WTC11 (cell line): ENCODE measurements around the gene ISG20. TPM values are rescaled to one million over a fixed set of nuclear protein-coding genes. Genes with fewer than 3 reads are reported as not detected.

Experiments used
- ATAC-seq: fragments of 200-7000 bp; cut with Tn5 transposase; 2 replicates; pipeline ENCODE4 v1.10.0; 2021; ENCODE audit warnings: mild to moderate bottlenecking, moderate library complexity
- CTCF ChIA-PET: fragments of 300-600 bp; sonication (Branson Sonifier 250); formaldehyde crosslinking; loops from one replicate; lab custom pipeline; 2021; ENCODE audit warnings: antibody characterized with exemption; lab: Charles Lee
- POLR2A ChIA-PET: fragments of 350-600 bp; sonication (Branson Sonifier 250); formaldehyde crosslinking; loops from one replicate; lab custom pipeline; 2021; ENCODE audit warnings: antibody characterized with exemption; lab: Charles Lee
- DNase-seq: peaks from one replicate; pipeline ENCODE4 v3.0.0; 2021; ENCODE audit warnings: low spot score
- H3K27ac Mint-ChIP-seq: 2 replicates; pipeline ENCODE4 v1.8.0; 2021; ENCODE audit warnings: mixed read lengths
- H3K27me3 Mint-ChIP-seq: 2 replicates; pipeline ENCODE4 v1.8.0; 2021; ENCODE audit warnings: low read depth, mild to moderate bottlenecking, moderate library complexity, mixed read lengths
- H3K36me3 Mint-ChIP-seq: 2 replicates; pipeline ENCODE4 v1.8.0; 2021; ENCODE audit warnings: mixed read lengths
- H3K4me1 Mint-ChIP-seq: 2 replicates; pipeline ENCODE4 v1.8.0; 2022; ENCODE audit warnings: mixed read lengths
- H3K4me3 Mint-ChIP-seq: 2 replicates; pipeline ENCODE4 v1.8.0; 2021; ENCODE audit warnings: mild to moderate bottlenecking, moderate library complexity, mixed read lengths
- H3K9me3 Mint-ChIP-seq: 2 replicates; pipeline ENCODE4 v1.8.0; 2021; ENCODE audit warnings: mixed read lengths
- AFF4 ChIP-seq: sonication (generic); formaldehyde crosslinking; IDR thresholded peaks from 2 replicates; pipeline ENCODE4 v1.8.1; 2023; ENCODE audit warnings: mild to moderate bottlenecking, missing genetic modification reagents, borderline replicate concordance
- ATF1 ChIP-seq: sonication (generic); formaldehyde crosslinking; IDR thresholded peaks from 2 replicates; pipeline ENCODE4 v1.8.1; 2023; ENCODE audit warnings: mild to moderate bottlenecking, moderate library complexity, missing genetic modification reagents
- CBFB ChIP-seq: sonication (generic); formaldehyde crosslinking; IDR thresholded peaks from 2 replicates; pipeline ENCODE4 v1.8.1; 2022; ENCODE audit warnings: mild to moderate bottlenecking, low read depth, missing genetic modification reagents
- EMX1 ChIP-seq: fragments of 250-450 bp; sonication (Bioruptor Pico); IDR thresholded peaks from 2 replicates; pipeline ENCODE4 v1.8.0; 2021; ENCODE audit warnings: mild to moderate bottlenecking
- ESRRA ChIP-seq: sonication (generic); formaldehyde crosslinking; IDR thresholded peaks from 2 replicates; pipeline ENCODE4 v1.8.1; 2022; ENCODE audit warnings: mild to moderate bottlenecking, missing genetic modification reagents, borderline replicate concordance
- FOXP1 ChIP-seq: sonication (generic); formaldehyde crosslinking; IDR thresholded peaks from 2 replicates; pipeline ENCODE4 v1.8.0; 2022; ENCODE audit warnings: missing genetic modification reagents, mild to moderate bottlenecking, moderate library complexity, borderline replicate concordance
- GTF2I ChIP-seq: fragments of 250-450 bp; sonication (Bioruptor Pico); conservative IDR thresholded peaks from 2 replicates; pipeline ENCODE4 v1.4.0; 2021; ENCODE audit warnings: mild to moderate bottlenecking
- IRF2 ChIP-seq: sonication (generic); formaldehyde crosslinking; IDR thresholded peaks from 2 replicates; pipeline ENCODE4 v1.8.0; 2022; ENCODE audit warnings: low read depth, missing genetic modification reagents, borderline replicate concordance
- RELA ChIP-seq: sonication (generic); formaldehyde crosslinking; IDR thresholded peaks from 2 replicates; pipeline ENCODE4 v1.8.1; 2022; ENCODE audit warnings: missing genetic modification reagents, mild to moderate bottlenecking, borderline replicate concordance
- ZBTB21 ChIP-seq: sonication (generic); formaldehyde crosslinking; IDR thresholded peaks from 2 replicates; pipeline ENCODE4 v1.8.1; 2023; ENCODE audit warnings: mild to moderate bottlenecking, missing genetic modification reagents, borderline replicate concordance
- ZNF219 ChIP-seq: sonication (generic); formaldehyde crosslinking; IDR thresholded peaks from 2 replicates; pipeline ENCODE4 v1.8.0; 2023; ENCODE audit warnings: missing genetic modification reagents, mild to moderate bottlenecking, borderline replicate concordance
- ZNF263 ChIP-seq: sonication (generic); formaldehyde crosslinking; IDR thresholded peaks from 2 replicates; pipeline ENCODE4 v1.8.1; 2022; ENCODE audit warnings: low read depth, mild to moderate bottlenecking, moderate library complexity, missing genetic modification reagents
- ZNF416 ChIP-seq: fragments of 250-450 bp; sonication (Bioruptor Pico); IDR thresholded peaks from 2 replicates; pipeline ENCODE4 v1.9.0; 2021; ENCODE audit warnings: mild to moderate bottlenecking, inconsistent platforms
- total RNA-seq: library from RNA; stranded (reverse); gene quantifications from 3 replicates; pipeline ENCODE4 v1.2.3, GENCODE V29; 2021
- TF ChIP-seq, protein P1 (sequence below): sonication (generic); formaldehyde crosslinking; IDR thresholded peaks from 2 replicates; pipeline ENCODE4 v1.8.0; 2022; ENCODE audit warnings: mild to moderate bottlenecking, missing genetic modification reagents
- TF ChIP-seq, protein P2 (sequence below): sonication (generic); formaldehyde crosslinking; IDR thresholded peaks from 2 replicates; pipeline ENCODE4 v1.8.1; 2023; ENCODE audit warnings: mild to moderate bottlenecking, missing genetic modification reagents, moderate library complexity
- TF ChIP-seq, protein P3 (sequence below): fragments of 250-450 bp; sonication (Bioruptor Pico); IDR thresholded peaks from 2 replicates; pipeline ENCODE4 v2.1.2; 2022; ENCODE audit warnings: mild to moderate bottlenecking, moderate library complexity
- TF ChIP-seq, protein P4 (sequence below): sonication (generic); formaldehyde crosslinking; IDR thresholded peaks from 2 replicates; pipeline ENCODE4 v1.8.0; 2022; ENCODE audit warnings: missing genetic modification reagents

The ISG20 gene
- total RNA-seq, 1 experiment from 2014 or later: 5.6 TPM

DNA sequence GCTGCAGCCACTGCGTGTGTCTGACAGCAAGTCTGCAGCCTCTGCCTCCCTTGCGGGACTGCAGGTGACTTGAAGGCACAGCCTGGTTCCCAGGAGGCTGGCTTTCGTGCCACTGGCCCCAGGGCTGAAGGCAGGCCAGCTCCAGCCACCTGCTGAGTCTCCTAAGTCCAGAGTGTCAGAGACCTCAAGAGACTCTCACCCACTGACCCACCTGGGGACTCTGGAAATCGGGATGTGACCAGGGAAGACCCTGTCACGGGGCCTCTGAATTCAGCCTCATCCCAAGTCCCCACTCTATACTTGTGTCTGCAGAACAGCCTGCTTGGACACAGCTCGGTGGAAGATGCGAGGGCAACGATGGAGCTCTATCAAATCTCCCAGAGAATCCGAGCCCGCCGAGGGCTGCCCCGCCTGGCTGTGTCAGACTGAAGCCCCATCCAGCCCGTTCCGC lies 16.3 kb downstream of the ISG20 start:
- CTCF ChIA-PET: interaction anchor here (0.8 kb wide), 1 partner anchor 170 kb away, joined by 3 read pairs; no protein-coding TSS in a partner anchor
- no peak overlapping the region for H3K27ac Mint-ChIP-seq
- TF ChIP-seq RELA (CRISPR knock-in tag) (no peak), FOXP1 (no peak), ZNF263 (CRISPR knock-in tag) (no peak), ZNF219 (CRISPR knock-in tag) (no peak), IRF2 (CRISPR knock-in tag) (no peak), EMX1 (CRISPR knock-in tag) (no peak), CBFB (CRISPR knock-in tag) (no peak), AFF4 (CRISPR knock-in tag) (no peak), ZBTB21 (CRISPR knock-in tag) (no peak)
- TF ChIP-seq, protein P1, sequence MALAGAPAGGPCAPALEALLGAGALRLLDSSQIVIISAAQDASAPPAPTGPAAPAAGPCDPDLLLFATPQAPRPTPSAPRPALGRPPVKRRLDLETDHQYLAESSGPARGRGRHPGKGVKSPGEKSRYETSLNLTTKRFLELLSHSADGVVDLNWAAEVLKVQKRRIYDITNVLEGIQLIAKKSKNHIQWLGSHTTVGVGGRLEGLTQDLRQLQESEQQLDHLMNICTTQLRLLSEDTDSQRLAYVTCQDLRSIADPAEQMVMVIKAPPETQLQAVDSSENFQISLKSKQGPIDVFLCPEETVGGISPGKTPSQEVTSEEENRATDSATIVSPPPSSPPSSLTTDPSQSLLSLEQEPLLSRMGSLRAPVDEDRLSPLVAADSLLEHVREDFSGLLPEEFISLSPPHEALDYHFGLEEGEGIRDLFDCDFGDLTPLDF (CRISPR knock-in tag): no peak
- TF ChIP-seq, protein P2, sequence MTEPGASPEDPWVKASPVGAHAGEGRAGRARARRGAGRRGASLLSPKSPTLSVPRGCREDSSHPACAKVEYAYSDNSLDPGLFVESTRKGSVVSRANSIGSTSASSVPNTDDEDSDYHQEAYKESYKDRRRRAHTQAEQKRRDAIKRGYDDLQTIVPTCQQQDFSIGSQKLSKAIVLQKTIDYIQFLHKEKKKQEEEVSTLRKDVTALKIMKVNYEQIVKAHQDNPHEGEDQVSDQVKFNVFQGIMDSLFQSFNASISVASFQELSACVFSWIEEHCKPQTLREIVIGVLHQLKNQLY (CRISPR knock-in tag): no peak
- TF ChIP-seq, protein P3, sequence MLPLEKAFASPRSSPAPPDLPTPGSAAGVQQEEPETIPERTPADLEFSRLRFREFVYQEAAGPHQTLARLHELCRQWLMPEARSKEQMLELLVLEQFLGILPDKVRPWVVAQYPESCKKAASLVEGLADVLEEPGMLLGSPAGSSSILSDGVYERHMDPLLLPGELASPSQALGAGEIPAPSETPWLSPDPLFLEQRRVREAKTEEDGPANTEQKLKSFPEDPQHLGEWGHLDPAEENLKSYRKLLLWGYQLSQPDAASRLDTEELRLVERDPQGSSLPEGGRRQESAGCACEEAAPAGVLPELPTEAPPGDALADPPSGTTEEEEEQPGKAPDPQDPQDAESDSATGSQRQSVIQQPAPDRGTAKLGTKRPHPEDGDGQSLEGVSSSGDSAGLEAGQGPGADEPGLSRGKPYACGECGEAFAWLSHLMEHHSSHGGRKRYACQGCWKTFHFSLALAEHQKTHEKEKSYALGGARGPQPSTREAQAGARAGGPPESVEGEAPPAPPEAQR: no peak
- TF ChIP-seq, all 79 proteins: peak for 0
- POLR2A ChIA-PET: no interaction called here
- no peaks in the 10 kb centered on the region for H3K9me3 Mint-ChIP-seq
- ATAC-seq (no peak), DNase-seq (no peak)
- H3K36me3 Mint-ChIP-seq: no peaks in the 10 kb centered on the region
- H3K4me1 Mint-ChIP-seq: peaks cover 20% of the 10 kb centered on the region
- no peak overlapping the region for H3K4me3 Mint-ChIP-seq
- no peaks in the 10 kb centered on the region for H3K27me3 Mint-ChIP-seq

GRCh38 chr15:88655800-88656488 lies 17.1 kb downstream of the ISG20 start:
- no peak overlapping the region for H3K4me3 Mint-ChIP-seq
- POLR2A ChIA-PET: interaction anchor here (1.3 kb wide), 1 partner anchor 9 kb away, joined by 3 read pairs; no protein-coding TSS in a partner anchor
- peaks cover 20% of the 10 kb centered on the region for H3K4me1 Mint-ChIP-seq
- no peaks in the 10 kb centered on the region for H3K9me3 Mint-ChIP-seq
- TF ChIP-seq ESRRA (CRISPR knock-in tag) (no peak), ATF1 (CRISPR knock-in tag) (no peak), GTF2I (CRISPR knock-in tag) (no peak), ZNF416 (CRISPR knock-in tag) (no peak)
- TF ChIP-seq, protein P4, sequence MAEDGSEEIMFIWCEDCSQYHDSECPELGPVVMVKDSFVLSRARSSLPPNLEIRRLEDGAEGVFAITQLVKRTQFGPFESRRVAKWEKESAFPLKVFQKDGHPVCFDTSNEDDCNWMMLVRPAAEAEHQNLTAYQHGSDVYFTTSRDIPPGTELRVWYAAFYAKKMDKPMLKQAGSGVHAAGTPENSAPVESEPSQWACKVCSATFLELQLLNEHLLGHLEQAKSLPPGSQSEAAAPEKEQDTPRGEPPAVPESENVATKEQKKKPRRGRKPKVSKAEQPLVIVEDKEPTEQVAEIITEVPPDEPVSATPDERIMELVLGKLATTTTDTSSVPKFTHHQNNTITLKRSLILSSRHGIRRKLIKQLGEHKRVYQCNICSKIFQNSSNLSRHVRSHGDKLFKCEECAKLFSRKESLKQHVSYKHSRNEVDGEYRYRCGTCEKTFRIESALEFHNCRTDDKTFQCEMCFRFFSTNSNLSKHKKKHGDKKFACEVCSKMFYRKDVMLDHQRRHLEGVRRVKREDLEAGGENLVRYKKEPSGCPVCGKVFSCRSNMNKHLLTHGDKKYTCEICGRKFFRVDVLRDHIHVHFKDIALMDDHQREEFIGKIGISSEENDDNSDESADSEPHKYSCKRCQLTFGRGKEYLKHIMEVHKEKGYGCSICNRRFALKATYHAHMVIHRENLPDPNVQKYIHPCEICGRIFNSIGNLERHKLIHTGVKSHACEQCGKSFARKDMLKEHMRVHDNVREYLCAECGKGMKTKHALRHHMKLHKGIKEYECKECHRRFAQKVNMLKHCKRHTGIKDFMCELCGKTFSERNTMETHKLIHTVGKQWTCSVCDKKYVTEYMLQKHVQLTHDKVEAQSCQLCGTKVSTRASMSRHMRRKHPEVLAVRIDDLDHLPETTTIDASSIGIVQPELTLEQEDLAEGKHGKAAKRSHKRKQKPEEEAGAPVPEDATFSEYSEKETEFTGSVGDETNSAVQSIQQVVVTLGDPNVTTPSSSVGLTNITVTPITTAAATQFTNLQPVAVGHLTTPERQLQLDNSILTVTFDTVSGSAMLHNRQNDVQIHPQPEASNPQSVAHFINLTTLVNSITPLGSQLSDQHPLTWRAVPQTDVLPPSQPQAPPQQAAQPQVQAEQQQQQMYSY (CRISPR knock-in tag): no peak
- CTCF ChIA-PET: interaction anchor here (0.7 to 3.5 kb wide), 6 partner anchors 26 to 180 kb away, joined by 3 to 21 read pairs (median 10); no protein-coding TSS in a partner anchor
- no peaks in the 10 kb centered on the region for H3K36me3 Mint-ChIP-seq
- H3K27ac Mint-ChIP-seq: no peak overlapping the region
- no peak for ATAC-seq
- H3K27me3 Mint-ChIP-seq: no peaks in the 10 kb centered on the region
- DNase-seq: no peak
